T-helper 2 cell (primary cell): ENCODE results near the gene CSNK1G3.
A peak's percentile ranks its signal among the peaks of the same experiment; 100 is the strongest.

Experiments
- DNase-seq, 5 experiments: peaks; one replicate each; pipeline versions ENCODE4 v3.0.0 to v3.0.0-alpha.2; 2012 to 2022

The CSNK1G3 gene

DNA sequence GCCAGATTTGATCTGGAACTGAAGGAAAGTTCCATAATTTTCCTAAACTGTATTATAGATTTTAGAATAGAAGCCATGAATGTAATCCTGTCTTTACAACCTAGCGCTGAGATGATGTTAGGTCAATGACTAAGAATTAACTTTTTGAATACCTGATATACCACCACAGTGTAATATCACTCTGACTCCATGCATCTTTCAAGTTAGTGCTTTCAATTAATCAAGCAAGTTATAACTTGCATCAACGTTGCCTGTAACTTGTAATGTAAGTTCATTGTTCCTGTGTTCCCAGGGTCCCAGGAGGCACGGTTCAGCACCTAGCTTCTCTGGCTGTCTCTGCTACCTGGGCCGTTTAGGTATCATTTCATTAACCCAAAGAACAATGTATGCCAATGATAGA, 139.3 kb downstream of the CSNK1G3 start:
- no peak for DNase-seq

DNA sequence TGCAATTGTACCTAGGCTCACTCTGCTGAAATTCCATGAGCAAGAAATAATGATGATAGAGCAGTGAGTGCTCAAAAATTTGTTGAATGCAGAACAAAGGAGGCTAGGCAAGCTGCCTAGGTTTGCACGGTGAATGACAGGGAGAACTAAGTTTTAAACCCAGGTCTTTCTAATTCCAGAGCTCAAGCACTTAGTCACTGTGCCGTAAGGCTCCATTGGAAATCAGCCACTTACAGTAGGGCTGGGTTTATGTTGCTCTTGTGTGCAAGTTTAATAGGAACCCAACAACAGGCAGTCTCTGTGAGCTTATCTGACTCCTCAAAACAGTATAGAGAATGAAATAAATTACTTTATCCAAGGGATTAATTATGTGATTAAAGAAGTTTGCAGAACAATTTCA, 147.0 kb downstream of the CSNK1G3 start:
- no peak for DNase-seq

DNA sequence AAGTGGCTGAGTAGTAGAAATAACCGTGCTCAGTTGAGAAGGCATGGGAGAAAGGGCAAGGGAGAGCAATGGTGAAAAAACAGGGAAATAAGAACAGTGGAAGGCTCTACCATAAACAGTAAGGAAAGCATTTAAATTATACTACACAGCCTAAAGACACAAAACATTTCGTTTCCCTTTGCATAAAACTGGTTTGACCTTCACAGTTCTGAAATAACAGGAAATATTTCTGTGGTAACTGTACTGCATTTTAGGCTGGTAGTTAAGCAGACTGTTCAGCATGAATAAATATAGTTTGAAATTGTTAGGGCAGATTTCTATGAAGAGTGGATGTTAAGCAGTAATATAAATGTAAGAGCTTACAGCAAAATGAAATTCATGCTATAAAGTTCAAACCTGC, 147.5 kb downstream of the CSNK1G3 start:
- no peak for DNase-seq

DNA sequence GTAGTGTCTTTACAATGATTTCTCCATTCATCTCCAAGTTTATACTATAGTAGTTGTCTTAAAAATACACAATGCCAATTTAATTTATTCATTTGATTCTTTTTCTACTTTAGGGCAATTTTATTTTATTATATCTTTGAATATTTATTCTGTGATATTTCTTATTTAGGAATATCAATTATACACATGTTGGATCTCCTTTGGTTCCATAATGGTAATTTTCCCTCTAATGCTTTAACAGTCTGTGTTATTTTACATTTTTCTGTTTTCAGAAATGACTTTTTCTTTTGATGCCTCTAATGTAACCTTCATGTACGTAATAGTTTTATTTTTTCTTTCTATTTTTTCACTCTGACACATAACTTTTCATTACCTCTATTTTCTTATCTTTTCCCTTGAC, 153.0 kb downstream of the CSNK1G3 start:
- DNase-seq = no peak

DNA sequence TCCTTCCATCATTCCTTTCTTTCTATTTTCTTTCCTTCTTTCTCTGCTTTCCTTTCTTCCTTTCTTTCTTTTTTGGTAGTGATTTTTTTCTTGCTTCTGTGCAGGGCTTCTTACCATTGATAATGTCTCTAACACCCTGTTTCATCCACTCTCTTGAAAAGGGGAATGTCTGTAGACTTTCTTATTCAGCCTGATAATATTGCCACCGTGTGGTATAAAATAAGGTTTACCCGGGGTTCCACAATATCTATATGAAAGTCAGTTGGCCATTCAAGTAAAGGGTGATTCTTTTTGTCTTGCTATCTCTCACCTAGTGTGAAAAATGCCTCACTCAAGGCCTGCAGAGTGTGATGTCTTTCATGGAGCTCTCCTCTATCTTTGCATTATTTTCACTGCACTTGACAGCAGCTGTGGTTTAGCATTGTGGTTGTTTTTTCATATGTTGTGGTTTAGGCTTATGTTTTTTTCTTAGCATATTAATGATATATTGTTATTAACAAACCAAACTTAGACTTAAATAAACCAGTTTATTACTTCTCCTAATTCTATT, 153.9 kb downstream of the CSNK1G3 start:
- peak in 1 of 5 experiments; percentile 5 for DNase-seq
